ENCODE data around the gene SHROOM3. TPM values are rescaled to one million over a fixed set of nuclear protein-coding genes. Genes with fewer than 3 reads are reported as not detected.

The SHROOM3 gene
- total RNA-seq, 1 experiment from 2014 or later, result 27.6 TPM

DNA sequence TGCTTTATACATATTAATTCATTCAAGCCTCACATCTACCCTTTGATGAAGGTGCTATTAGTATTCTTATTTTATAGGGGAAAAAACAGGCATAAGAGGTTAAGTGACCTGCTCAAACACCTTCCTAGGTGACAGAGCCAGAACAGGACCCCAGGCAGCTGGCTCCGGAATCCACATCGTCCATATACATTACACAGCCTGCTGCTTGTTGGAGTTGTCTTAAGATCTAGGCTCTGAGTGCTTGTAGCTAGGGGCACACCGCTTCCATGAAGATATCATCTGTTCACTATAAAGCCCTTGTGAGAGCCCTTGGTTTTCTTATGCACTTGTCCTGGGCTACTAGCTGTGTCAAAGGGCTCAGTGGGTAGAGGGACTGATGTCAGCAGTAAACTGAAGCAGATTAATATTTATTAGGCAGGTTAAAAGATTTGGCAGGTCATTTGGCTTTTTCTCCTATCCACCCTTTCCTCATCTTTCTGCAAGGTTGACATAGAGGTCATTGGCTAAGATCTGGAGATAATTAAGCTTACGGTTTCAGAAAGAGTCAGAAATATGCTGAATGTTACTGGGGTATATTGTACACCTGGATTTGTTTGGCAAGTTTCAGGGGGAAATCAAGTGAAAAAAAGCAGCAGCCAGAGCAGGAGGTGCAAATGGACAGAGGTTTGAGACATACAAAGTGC lies 267.6 kb downstream of the SHROOM3 start:
- H2AK5ac ChIP-seq (ENCODE audit: insufficient read length, low read length), result no peak overlapping the region
- Mint-ChIP-seq H3K4me1 (peaks cover 67 to 70% of the 10 kb centered on the region in 2 experiments), H3K27me3 (ENCODE audit: low read depth) (no peaks in the 10 kb centered on the region), H3K4me3 (no peak overlapping the region), H3K9me3 (no peaks in the 10 kb centered on the region), H3K36me3 (ENCODE audit: insufficient read depth in 1 of 3, low read depth in 3 of 3) (peaks cover 2 to 5% (median 4%) of the 10 kb centered on the region in 3 experiments; a peak in 4 of 7 replicates), H3K27ac (no peak overlapping the region)
- TF ChIP-seq, protein P1, sequence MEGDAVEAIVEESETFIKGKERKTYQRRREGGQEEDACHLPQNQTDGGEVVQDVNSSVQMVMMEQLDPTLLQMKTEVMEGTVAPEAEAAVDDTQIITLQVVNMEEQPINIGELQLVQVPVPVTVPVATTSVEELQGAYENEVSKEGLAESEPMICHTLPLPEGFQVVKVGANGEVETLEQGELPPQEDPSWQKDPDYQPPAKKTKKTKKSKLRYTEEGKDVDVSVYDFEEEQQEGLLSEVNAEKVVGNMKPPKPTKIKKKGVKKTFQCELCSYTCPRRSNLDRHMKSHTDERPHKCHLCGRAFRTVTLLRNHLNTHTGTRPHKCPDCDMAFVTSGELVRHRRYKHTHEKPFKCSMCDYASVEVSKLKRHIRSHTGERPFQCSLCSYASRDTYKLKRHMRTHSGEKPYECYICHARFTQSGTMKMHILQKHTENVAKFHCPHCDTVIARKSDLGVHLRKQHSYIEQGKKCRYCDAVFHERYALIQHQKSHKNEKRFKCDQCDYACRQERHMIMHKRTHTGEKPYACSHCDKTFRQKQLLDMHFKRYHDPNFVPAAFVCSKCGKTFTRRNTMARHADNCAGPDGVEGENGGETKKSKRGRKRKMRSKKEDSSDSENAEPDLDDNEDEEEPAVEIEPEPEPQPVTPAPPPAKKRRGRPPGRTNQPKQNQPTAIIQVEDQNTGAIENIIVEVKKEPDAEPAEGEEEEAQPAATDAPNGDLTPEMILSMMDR (conservative IDR thresholded peaks at IDR 0.05), result no peak
- no peak overlapping the region for H4K8ac ChIP-seq (replicated peaks; ENCODE audit: insufficient read length, low read depth, low read length)
- no peak overlapping the region for H2BK20ac ChIP-seq (ENCODE audit: low read depth, low read length, poor library complexity, severe bottlenecking)
- H3K4me1 ChIP-seq (ENCODE audit: insufficient read depth, low read length), result peaks cover 32% of the 10 kb centered on the region
- H3K23me2 ChIP-seq (ENCODE audit: insufficient read length, low read depth, low read length, poor library complexity, severe bottlenecking), result no peaks in the 10 kb centered on the region
- no peak overlapping the region for H2BK5ac ChIP-seq (ENCODE audit: insufficient read length, low read length)
- H3K18ac ChIP-seq (ENCODE audit: insufficient read length, low read depth, low read length), result no peak overlapping the region
- no peak overlapping the region for H3K9ac ChIP-seq (ENCODE audit: extremely low read depth, insufficient read length, low read length)
- H3K79me1 ChIP-seq (ENCODE audit: insufficient read depth, low read depth, low read length, poor library complexity, severe bottlenecking), result peaks cover 15% of the 10 kb centered on the region
- H2AFZ ChIP-seq (ENCODE audit: low read length), result no peak overlapping the region
- no peak overlapping the region for H3K27ac ChIP-seq (ENCODE audit: insufficient read length, low read depth, low read length)
- H4K5ac ChIP-seq (ENCODE audit: insufficient read length, low read depth, low read length), result no peak overlapping the region
- no peak overlapping the region for H3T11ph ChIP-seq (ENCODE audit: low read length)
- H3K4ac ChIP-seq (ENCODE audit: low read depth, low read length), result no peak overlapping the region
- no peak overlapping the region for H3K56ac ChIP-seq (ENCODE audit: insufficient read length, low read depth, low read length)
- peaks cover 17% of the 10 kb centered on the region; the same call in 1 of the 2 replicates for H3K79me2 ChIP-seq (ENCODE audit: insufficient read depth, low read length)
- H3K14ac ChIP-seq (ENCODE audit: insufficient read depth, low read length), result no peak overlapping the region
- no peak overlapping the region for H3K23ac ChIP-seq (ENCODE audit: insufficient read length, low read depth, low read length)
- no peak overlapping the region for H3K4me2 ChIP-seq (ENCODE audit: insufficient read depth, insufficient read length, low read length)
- no peak for DNase-seq
- no peak overlapping the region for H4K91ac ChIP-seq (ENCODE audit: insufficient read length, low read depth, low read length)
- no peaks in the 10 kb centered on the region for H3K9me3 ChIP-seq (ENCODE audit: control insufficient read depth, low read depth, low read length)
- H2BK12ac ChIP-seq (ENCODE audit: insufficient read length, low read depth, low read length), result no peak overlapping the region
- H4K20me1 ChIP-seq (ENCODE audit: control insufficient read depth, insufficient read depth, insufficient read length), result no peaks in the 10 kb centered on the region
- no peak overlapping the region for H2BK15ac ChIP-seq (ENCODE audit: low read depth, low read length)
- WGBS (ENCODE audit: extremely low coverage, insufficient read length, low lambda C conversion rate), result no CpG with 5 or more reads among the region's 4 CpGs
- no peak overlapping the region for H2BK120ac ChIP-seq (ENCODE audit: low read depth, low read length, poor library complexity, severe bottlenecking)
- no peaks in the 10 kb centered on the region; the same call in 1 of the 2 replicates for H3K27me3 ChIP-seq (ENCODE audit: insufficient read depth, low read length)
